HL-60/S4 treated with retinoic acid at 250 ng/mL for 4 days and 3 days (cell line): ENCODE data around the gene ENTPD6.
"Not testable (repeated sequence)": the region's sequence is repeated elsewhere in the genome, so short reads cannot be mapped to it uniquely, and the experiment has no call there.

Experiments
- in situ Hi-C: fragments of 300-500 bp; cut with MboI; formaldehyde crosslinking; loops from 2 replicates; pipeline ENCODE4 v1.7.0; 2022; ENCODE audit warnings: low sequenced_read_pairs

Gene ENTPD6

DNA sequence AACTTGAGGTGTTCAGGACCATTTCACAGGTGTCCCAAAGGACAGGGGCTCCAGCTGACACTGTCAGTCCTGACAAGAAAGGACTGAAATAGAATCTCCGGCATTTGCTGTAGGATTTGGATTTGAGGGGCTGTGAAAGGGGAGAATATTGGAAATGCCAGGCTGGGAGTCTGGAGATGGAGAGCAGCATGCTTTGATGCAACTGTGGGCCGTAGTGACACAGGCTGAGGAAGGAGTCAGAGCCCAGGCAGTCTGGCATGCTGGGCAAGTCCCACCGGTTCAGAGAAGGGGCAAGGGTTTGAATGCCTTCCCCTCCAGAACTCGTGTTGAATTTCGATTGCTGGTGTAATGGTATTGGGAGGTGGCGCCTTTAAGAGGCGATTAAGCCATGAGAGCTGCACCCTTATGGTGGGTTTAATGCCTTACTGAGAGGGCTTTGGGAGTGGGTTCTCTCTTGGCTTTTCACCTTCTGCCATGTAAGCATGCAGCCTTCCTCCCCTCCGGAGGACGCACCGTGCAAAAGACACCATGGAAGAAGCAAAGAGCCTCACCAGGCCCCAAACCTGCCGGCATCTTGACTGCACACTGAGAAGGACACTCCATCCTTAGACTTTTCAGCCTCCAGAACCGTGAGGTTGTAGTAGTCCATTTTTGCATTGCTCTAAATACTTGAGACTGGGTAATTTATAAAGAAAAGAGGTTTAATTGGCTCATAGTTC, 43.0 kb downstream of the ENTPD6 start:
- in situ Hi-C loops, result no loop called here

DNA sequence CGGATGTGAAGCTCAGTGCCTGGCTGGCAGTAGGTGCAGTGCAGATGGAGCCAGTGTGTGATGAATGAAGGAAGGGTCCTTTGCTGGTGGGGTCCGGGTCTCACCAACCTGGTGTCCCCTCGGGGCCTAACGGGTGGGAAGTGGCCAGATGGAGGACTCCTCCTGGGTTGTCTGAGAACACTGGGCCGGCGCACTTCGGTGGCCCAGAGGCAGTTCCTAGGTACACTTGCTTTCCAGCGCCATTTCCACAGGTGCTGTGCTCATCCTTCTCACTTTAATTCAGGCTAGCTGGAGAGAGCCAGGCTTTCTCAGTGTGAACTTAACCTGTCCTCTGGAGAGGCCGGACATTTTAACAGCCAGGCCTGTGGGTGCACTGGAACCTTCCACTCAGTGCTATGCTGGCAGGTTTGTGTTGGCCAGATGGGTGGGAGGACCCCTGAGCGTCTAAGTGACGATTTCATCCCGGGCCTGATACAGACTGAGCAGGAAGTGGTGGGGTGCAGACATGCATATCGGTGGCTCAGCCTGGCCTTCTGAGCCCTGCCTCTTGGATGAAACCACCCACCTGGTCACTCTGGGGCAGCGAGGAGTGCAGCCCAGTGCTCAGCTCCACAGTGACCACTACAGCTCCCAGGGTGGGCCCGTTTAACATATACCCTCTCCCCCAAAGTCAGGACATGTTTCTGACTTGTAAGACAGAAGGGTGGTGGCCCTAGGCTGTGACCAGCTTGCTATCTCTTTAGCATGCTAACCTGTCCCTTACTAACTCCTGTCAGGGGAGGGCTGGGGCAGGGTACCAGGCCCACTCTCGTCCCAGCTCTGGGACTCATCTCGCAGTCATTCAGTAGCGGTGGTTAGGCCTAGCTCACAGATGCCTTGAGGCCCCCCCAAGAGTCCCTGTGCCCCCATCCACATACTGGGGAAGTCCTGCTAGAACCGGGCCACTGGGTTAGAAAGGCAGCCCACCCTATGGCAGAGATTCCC, 44.2 kb downstream of the ENTPD6 start:
- in situ Hi-C loops, result no loop called here

- in situ Hi-C loops, result not testable (repeated sequence)
Measured at GRCh38 chr20:25240851-25241658, 45.5 kb downstream of the ENTPD6 start.

DNA sequence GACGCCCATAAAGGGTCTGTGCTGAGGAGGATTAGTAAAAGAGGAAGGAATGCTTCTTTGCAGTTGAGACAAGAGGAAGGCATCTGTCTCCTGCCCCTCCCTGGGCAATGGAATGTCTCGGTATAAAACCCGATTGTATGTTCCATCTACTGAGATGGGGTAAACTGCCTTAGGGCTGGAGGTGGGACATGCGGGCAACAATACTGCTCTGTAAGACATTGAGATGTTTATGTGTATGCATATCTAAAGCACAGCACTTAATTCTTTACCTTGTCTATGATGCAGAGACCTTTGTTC, 46.1 kb downstream of the ENTPD6 start:
- in situ Hi-C loops, result not testable (repeated sequence)

DNA sequence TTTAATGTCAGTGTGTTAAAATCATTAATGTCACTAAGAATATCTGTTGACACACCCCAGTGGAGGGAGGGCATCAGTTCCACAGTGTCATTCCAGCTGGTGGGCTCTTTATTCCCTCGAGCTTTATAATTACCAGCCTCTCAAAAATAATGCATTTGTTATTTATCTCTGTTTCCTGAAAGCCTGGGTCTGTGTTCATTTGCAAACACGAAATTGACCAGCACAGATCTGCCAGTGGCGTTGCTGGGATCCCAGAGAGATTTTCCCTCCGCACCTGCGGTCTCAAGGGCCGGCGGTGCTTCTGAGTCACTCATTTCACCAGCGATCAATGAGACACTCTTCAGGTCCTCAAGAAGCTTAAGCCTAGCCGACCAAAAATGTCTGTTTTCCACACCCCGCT, 46.7 kb downstream of the ENTPD6 start:
- in situ Hi-C loops, result no loop called here

GRCh38 chr20:25243416-25243979, 48.0 kb downstream of the ENTPD6 start:
- in situ Hi-C loops, result no loop called here

DNA sequence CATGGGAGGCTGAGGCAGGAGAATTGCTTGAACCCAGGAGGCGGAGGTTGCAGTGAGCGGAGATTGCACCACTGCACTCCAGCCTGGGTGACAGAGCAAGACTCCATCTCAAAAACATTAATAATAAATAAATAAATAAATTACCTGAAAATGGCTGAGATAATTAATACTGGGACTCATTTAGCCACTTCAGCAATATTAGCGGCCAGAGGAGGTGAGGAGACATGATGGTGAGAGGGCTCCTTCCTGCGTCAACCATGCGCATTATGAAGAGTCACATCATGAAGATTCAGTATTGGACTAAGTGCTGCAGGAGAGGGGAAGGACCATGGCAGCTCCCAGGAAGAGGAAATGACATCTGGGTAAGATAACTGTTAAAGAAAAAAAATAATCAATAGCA, 49.5 kb downstream of the ENTPD6 start:
- in situ Hi-C loops, result no loop called here

DNA sequence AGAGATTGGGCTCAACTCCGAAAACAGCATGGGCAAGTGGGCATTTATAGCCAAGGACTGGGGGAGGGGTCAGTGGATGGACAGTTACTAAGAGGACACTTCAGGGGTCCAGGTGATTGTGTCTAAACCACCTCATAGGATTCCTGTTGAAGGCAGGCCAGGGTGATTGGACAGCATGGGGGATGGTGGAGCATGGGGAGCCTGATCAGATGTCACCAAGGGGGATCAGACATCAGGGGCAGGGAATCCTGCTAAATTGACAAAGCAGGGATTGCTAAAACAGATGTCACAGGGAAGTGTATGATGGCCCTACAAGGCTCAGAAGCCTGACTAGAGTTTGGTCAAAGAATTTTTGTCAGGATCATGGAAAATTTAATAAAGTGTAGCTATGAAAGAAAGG, 49.9 kb downstream of the ENTPD6 start:
- in situ Hi-C loops, result no loop called here

- in situ Hi-C loops, result no loop called here
Measured at GRCh38 chr20:25246182-25246999, 50.9 kb downstream of the ENTPD6 start.

DNA sequence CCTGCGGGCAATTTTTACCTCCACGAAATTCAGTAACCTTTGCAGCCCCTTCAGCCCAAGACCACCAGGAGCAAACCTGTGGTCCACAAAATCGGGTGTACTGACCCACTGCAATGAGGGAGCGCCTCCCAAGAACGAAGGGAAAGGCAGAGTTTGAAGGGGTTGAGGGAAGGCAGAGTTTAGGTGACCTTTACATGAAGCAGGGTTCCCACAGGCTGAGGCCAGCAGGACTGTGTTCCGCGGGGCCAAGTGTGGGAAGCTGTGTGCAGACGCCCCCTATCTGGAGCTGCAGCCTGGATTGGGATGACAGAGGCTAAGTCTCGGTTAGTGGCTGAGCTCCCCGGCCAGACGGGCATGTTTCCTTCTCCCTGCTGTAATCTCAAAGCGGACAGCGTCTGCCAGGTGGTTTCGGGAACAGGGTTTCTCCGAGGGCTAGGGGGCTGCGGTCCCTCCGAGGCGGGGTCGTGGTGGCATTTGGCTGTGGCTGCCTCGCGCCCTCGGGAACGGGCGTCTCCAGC, 51.5 kb downstream of the ENTPD6 start:
- in situ Hi-C loops, result no loop called here

DNA sequence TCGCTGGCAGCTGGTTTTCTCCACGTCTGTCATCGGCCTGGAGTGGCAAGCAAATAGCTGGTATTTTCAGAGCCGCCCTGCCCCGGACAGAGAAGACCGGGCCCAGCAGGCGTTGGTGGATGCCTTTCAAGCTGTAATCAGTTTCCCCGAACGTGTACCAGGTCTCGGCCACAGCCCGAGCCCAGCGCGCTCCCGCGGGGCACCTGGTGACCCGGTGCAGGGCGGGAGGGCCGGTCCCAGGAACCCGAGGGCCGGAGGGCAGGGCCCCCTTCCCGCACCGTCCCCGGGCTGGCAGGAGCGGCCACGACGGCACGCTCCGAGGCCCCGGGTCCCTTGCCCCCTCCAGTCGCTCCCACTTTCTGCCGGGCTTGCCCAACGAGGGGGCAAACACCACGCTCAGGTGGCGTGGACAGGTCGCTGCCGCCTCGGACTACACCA, 52.0 kb downstream of the ENTPD6 start:
- in situ Hi-C loops, result no loop called here

- in situ Hi-C loops, result no loop called here
Measured at GRCh38 chr20:25247956-25248785, 52.7 kb downstream of the ENTPD6 start, which contains the start of gene PYGB. PYGB (plus strand) TSS chr20:25248085; CDS start chr20:25248179, 94 bp downstream.

- in situ Hi-C loops, result no loop called here
Measured at GRCh38 chr20:25248786-25249172, 53.3 kb downstream of the ENTPD6 start.

- in situ Hi-C loops, result no loop called here
Measured at GRCh38 chr20:25249198-25249931, 53.9 kb downstream of the ENTPD6 start.

DNA sequence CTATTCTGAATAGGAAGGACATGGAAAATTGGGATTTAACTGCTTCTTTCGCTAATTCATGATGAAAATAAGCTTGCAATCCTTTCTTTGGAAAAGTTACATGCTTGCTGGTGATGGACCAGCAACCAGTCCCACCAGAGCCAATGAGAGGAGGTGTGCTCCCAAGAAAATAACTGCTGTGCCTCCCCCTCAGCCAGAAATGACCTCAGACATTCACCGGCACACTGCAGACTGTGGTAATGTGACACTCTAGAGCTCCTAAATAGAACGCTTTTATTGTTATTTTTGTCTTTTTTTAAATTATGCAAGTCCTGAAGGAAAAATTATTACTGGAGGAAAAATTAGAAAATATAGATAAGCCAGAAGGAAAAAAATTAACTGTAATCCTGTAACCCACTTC, 55.0 kb downstream of the ENTPD6 start:
- in situ Hi-C loops, result no loop called here

DNA sequence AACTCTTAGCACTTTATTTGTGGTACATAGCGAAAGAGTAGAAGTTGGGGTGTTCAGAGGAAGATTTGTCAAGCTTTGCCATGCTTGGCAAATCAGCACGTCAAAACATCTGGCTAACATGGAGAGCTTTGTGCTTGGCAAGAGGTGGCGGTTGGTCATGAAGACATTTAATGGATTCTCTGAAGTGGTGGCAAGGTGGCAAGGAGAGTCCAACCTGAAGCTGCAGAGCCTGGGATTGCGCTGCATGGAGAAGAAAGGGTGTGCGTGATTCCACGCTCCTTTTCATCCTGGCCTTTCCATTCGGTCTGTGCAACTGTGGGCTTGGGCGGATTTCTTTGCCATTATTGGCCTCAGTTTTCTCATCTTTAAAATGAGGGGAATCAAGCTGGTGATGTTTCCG, 55.5 kb downstream of the ENTPD6 start:
- in situ Hi-C loops, result no loop called here

DNA sequence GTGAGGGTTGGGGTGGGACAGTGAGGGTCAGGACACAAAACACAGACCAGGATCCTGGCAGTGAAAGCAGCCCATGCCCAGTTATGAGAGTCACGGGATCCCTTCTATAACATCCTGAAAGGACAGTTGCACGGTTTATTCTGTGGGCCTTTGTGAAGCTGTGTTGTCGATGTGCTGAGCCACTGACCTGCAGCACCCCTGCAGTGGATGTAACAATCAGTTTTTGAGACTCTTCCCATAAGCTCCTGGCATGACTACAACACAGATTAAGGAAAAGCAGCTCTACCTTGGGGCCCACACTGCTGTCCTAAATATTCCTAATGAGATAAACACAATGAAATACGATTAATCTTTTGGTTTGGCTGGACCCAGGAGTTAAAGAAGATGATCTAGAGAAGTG, 56.0 kb downstream of the ENTPD6 start:
- in situ Hi-C loops, result no loop called here

DNA sequence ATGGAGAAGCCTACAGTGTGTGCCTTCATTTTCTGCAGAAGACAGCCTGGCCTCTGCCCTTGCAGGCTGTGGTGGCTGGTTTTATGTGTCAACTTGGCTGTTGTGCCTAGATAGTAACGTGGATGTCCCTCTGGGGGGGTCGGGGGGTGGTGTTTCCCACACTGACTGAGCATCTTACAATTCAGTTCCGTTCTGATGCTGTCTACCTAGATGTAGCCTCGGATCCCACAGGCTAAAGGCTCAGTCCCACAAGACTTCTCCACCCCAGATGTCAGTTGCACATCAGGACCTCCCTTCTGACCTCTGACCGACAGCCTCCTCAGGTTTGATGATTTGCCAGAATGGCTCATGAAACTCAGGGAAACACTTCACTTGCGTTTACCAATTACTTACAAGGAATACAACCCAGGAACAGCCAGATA, 56.7 kb downstream of the ENTPD6 start:
- in situ Hi-C loops, result no loop called here
